Measurements from ENCODE around the gene SLC35F1.
"Not testable (repeated sequence)": the region's sequence is repeated elsewhere in the genome, so short reads cannot be mapped to it uniquely, and the experiment has no call there.

SLC35F1 gene

GRCh38 chr6:117958536-117958935, 51.5 kb downstream of the SLC35F1 start:
- no peaks in the 10 kb centered on the region for H3K36me3 ChIP-seq (ENCODE audit: insufficient read depth)
- no peak overlapping the region for H2AFZ ChIP-seq (ENCODE audit: low read depth)
- no peak overlapping the region for H3K4me2 ChIP-seq
- H3K4me1 ChIP-seq (ENCODE audit: low read depth, poor library complexity, severe bottlenecking): no peaks in the 10 kb centered on the region
- no peaks in the 10 kb centered on the region for H3K79me2 ChIP-seq (ENCODE audit: insufficient read depth, low read depth)
- H4K20me1 ChIP-seq (ENCODE audit: insufficient read depth): no peaks in the 10 kb centered on the region
- no peak overlapping the region for H3K9ac ChIP-seq
- no peak overlapping the region for H3K27ac ChIP-seq
- no peak overlapping the region for H3K4me3 ChIP-seq (IDR thresholded peaks at IDR 0.05; ENCODE audit: insufficient read depth, low read depth, low read length)
- no peaks in the 10 kb centered on the region for H3K27me3 ChIP-seq (ENCODE audit: insufficient read depth, low read depth)
- TF ChIP-seq CTCF (conservative IDR thresholded peaks at IDR 0.05; ENCODE audit: low read depth, low read length): no peak

GRCh38 chr6:117960877-117961276, 53.8 kb downstream of the SLC35F1 start:
- Histone ChIP-seq H3K4me3 (IDR thresholded peaks at IDR 0.05; ENCODE audit: insufficient read depth, low read depth, low read length) (no peak overlapping the region), H3K36me3 (ENCODE audit: insufficient read depth) (no peaks in the 10 kb centered on the region), H3K4me2 (no peak overlapping the region), H2AFZ (ENCODE audit: low read depth) (no peak overlapping the region), H3K79me2 (ENCODE audit: insufficient read depth, low read depth) (no peaks in the 10 kb centered on the region), H4K20me1 (ENCODE audit: insufficient read depth) (no peaks in the 10 kb centered on the region), H3K27ac (no peak overlapping the region), H3K27me3 (ENCODE audit: insufficient read depth, low read depth) (no peaks in the 10 kb centered on the region), H3K4me1 (ENCODE audit: low read depth, poor library complexity, severe bottlenecking) (no peaks in the 10 kb centered on the region), H3K9ac (no peak overlapping the region)
- no peak for TF ChIP-seq CTCF (conservative IDR thresholded peaks at IDR 0.05; ENCODE audit: low read depth, low read length)

- no peak for TF ChIP-seq CTCF (conservative IDR thresholded peaks at IDR 0.05; ENCODE audit: low read depth, low read length)
Measured at GRCh38 chr6:117961301-117961700, 54.2 kb downstream of the SLC35F1 start.

GRCh38 chr6:117965763-117966162, 58.7 kb downstream of the SLC35F1 start:
- H3K27me3 ChIP-seq (ENCODE audit: insufficient read depth, low read depth); H3K36me3 ChIP-seq (ENCODE audit: insufficient read depth); H3K4me3 ChIP-seq (IDR thresholded peaks at IDR 0.05; ENCODE audit: insufficient read depth, low read depth, low read length); H3K79me2 ChIP-seq (ENCODE audit: insufficient read depth, low read depth); H3K27ac ChIP-seq; H2AFZ ChIP-seq (ENCODE audit: low read depth); H3K4me2 ChIP-seq; H3K4me1 ChIP-seq (ENCODE audit: low read depth, poor library complexity, severe bottlenecking); H4K20me1 ChIP-seq (ENCODE audit: insufficient read depth); H3K9ac ChIP-seq: not testable (repeated sequence)

More at GRCh38 chr6:117961301-117961700, 54.2 kb downstream of the SLC35F1 start:
- Histone ChIP-seq H3K4me2 (no peak overlapping the region), H3K9ac (no peak overlapping the region), H3K79me2 (ENCODE audit: insufficient read depth, low read depth) (no peaks in the 10 kb centered on the region), H3K36me3 (ENCODE audit: insufficient read depth) (no peaks in the 10 kb centered on the region), H2AFZ (ENCODE audit: low read depth) (no peak overlapping the region), H3K4me3 (IDR thresholded peaks at IDR 0.05; ENCODE audit: insufficient read depth, low read depth, low read length) (no peak overlapping the region), H4K20me1 (ENCODE audit: insufficient read depth) (no peaks in the 10 kb centered on the region), H3K27ac (no peak overlapping the region), H3K27me3 (ENCODE audit: insufficient read depth, low read depth) (no peaks in the 10 kb centered on the region), H3K4me1 (ENCODE audit: low read depth, poor library complexity, severe bottlenecking) (no peaks in the 10 kb centered on the region)

- Histone ChIP-seq H3K4me2 (no peak overlapping the region), H3K4me3 (IDR thresholded peaks at IDR 0.05; ENCODE audit: insufficient read depth, low read depth, low read length) (no peak overlapping the region), H3K9ac (no peak overlapping the region), H3K27me3 (ENCODE audit: insufficient read depth, low read depth) (no peaks in the 10 kb centered on the region), H3K4me1 (ENCODE audit: low read depth, poor library complexity, severe bottlenecking) (no peaks in the 10 kb centered on the region), H3K36me3 (ENCODE audit: insufficient read depth) (no peaks in the 10 kb centered on the region), H3K79me2 (ENCODE audit: insufficient read depth, low read depth) (no peaks in the 10 kb centered on the region), H4K20me1 (ENCODE audit: insufficient read depth) (no peaks in the 10 kb centered on the region), H2AFZ (ENCODE audit: low read depth) (no peak overlapping the region), H3K27ac (no peak overlapping the region)
- no peak for TF ChIP-seq CTCF (conservative IDR thresholded peaks at IDR 0.05; ENCODE audit: low read depth, low read length)
Measured at GRCh38 chr6:117971637-117972036, 64.6 kb downstream of the SLC35F1 start.

All from KMS-11 (cell line).